Fibroblast of the aortic adventitia (primary cell): Measurements from ENCODE around the gene DDX39B. TPM values are rescaled to one million over a fixed set of nuclear protein-coding genes. Genes with fewer than 3 reads are reported as not detected.
A peak's percentile ranks its signal among the peaks of the same experiment; 100 is the strongest.
"Not testable (repeated sequence)": the region's sequence is repeated elsewhere in the genome, so short reads cannot be mapped to it uniquely, and the experiment has no call there.

Experiments
- DNase-seq: peaks from one replicate; pipeline ENCODE4 v3.0.0-alpha.2; 2010; ENCODE audit warnings: low read depth
- H3K4me3 ChIP-seq: 2 replicates; pipeline ENCODE4 v1.5.1; 2011; ENCODE audit warnings: low read depth, mild to moderate bottlenecking, control low read depth, low read length, moderate library complexity
- CTCF ChIP-seq: IDR thresholded peaks from 2 replicates; pipeline ENCODE4 v1.5.1; 2011; ENCODE audit warnings: mild to moderate bottlenecking, low read length, control low read depth, inconsistent platforms; ENCODE audit not compliant: insufficient read depth
- total RNA-seq: library from RNA; depleted of rRNA; stranded (reverse); fragments of >200 nt; gene quantifications from 2 replicates; pipeline ENCODE4 v1.2.3, GENCODE V29; 2012; ENCODE audit warnings: low replicate concordance

Gene DDX39B
- total RNA-seq, 1 donor = 290 TPM

- TF ChIP-seq CTCF = no peak
- DNase-seq = no peak
- H3K4me3 ChIP-seq = no peak overlapping the region
Measured at GRCh38 chr6:31557443-31558317, 15.9 kb upstream of the DDX39B start.

DNA sequence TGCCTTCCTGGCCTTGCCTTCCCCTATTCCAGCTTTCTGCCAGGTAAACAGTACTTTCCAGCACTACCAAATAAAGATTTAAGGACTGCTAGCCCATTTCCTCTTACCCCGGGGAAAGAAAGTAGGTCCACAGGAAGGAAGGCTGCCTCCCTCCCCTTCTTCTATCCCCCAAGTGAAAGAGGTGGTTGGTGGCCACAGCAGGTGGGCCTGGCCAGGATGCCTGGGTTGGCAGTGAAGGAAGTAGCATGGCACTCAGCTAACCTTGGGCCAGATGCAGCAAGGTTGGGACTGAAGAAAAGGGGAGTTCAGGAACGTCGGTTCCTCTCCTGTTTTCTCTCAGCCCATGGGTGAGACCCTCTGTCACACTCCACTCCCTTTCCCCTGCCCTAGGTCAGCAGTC is 14.5 kb upstream of the DDX39B start:
- TF ChIP-seq CTCF = no peak
- no peak for DNase-seq
- no peak overlapping the region for H3K4me3 ChIP-seq

DNA sequence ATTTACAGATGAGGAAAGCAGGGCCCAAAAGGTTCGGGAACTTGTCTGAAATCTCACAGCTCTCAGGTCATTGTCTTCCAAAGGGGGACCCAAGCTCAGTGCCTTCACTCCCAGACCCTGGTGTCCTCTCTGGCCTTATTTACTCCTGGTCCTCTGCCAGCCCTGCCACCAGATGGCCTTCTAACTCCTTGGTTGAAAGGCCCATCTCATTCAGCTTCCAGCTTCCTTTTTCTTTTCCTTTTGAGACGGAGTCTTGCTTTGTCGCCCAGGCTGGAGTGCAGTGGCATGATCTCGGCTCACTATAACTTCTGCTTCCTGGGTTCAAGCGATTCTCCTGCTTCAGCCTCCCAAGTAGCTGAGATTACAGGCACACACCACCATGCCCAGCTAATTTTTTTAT is 9.6 kb upstream of the DDX39B start:
- peak; percentile 32 for DNase-seq

GRCh38 chr6:31548544-31548873 is 6.7 kb upstream of the DDX39B start:
- no peak for TF ChIP-seq CTCF
- H3K4me3 ChIP-seq = peak overlapping the region; percentile 71
- DNase-seq = no peak

More for the DNA sequence above, 9.6 kb upstream of the DDX39B start:
- H3K4me3 ChIP-seq = not testable (repeated sequence)

DNA sequence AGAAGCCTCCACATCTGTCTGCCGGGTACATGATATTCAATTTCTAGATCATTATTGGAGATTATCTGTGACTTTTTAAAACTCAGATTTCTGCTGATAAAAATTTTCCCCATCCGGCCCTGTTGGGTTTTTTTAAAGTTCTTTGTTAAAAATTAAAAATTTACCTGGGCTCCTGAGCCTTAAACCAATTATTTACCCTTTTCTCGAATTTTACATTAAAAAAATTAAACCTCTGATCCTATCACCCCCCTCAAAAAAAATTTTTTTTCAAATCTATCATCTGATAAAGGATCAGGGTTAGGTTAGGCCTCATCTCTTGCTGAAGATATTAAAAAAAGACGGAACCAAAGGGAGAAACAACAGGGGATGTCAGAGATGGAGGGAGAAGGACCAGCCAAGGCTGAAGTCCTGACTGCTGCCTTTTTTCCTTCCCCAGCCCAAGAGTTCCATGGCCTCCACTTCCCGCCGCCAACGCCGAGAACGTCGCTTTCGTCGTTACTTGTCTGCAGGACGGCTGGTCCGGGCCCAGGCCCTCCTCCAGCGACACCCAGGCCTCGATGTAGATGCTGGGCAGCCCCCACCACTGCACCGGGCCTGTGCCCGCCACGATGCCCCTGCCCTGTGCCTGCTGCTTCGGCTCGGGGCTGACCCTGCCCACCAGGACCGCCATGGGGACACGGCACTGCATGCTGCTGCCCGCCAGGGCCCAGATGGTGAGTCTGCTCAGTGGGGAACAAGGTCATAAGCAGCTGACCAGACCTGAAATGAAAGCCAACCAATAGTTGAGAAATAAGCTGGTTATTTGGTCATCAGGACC is 6.1 kb upstream of the DDX39B start:
- no peak for TF ChIP-seq CTCF
- peak; percentile 25 for DNase-seq
- H3K4me3 ChIP-seq = peak overlapping the region; percentile 71

- no peak for TF ChIP-seq CTCF
- H3K4me3 ChIP-seq = peak within 1 kb of the TSS; percentile 71
- DNase-seq = peak; percentile 99
Measured at GRCh38 chr6:31546958-31547726, 5.3 kb upstream of the DDX39B start, which contains the start of gene NFKBIL1. Gene NFKBIL1, plus strand, starts transcription at chr6:31547608. Its CDS starts 87 bp downstream, at chr6:31547695.
